ENCODE results near the gene HDDC2. TPM values are rescaled to one million over a fixed set of nuclear protein-coding genes. Genes with fewer than 3 reads are reported as not detected.

Gene HDDC2
- total and polyA plus RNA-seq, 9 of the 15 experiments (the other 6 are each of a cell fraction or from before 2014, with no cell fraction given): 194 to 632 (median 294) TPM

GRCh38 chr6:125346201-125346925, 44.6 kb upstream of the HDDC2 start:
- H3K9me1 ChIP-seq (ENCODE audit: control insufficient read depth, insufficient read depth, low read length): no peaks in the 10 kb centered on the region
- no TSS peak for BruUV-seq (replicated peaks)
- peak; percentile 50 for ATAC-seq
- H3K79me2 ChIP-seq (ENCODE audit: control insufficient read depth, insufficient read depth, low read length): no peaks in the 10 kb centered on the region
- POLR2A ChIA-PET: interaction anchor here (1.3 kb wide), 1 partner anchor 10 kb away, joined by 5 read pairs; no protein-coding TSS in a partner anchor
- CTCF ChIA-PET (ENCODE audit: low intra/inter-chr PET ratio): no interaction called here
- no peak overlapping the region for H3K4me2 ChIP-seq (ENCODE audit: insufficient read depth, low read length)
- FAIRE-seq: no peak
- H3K27ac ChIP-seq (ENCODE audit: extremely low read depth, low read depth, low read length): no peak overlapping the region
- intact Hi-C loops (cut with micrococcal nuclease): no loop called here
- H3K9ac ChIP-seq (ENCODE audit: insufficient read depth in 1 of 2, low read depth in 2 of 2, low read length in 2 of 2): no peak overlapping the region
- WGBS (ENCODE audit: insufficient coverage, low coverage, missing lambda C conversion rate): 2% methylated on average over 10 of the region's 11 CpGs
- TF ChIP-seq ZHX1 (conservative IDR thresholded peaks at IDR 0.05; ENCODE audit: low read length) (no peak), CBX2 (IDR thresholded peaks at IDR 0.05; ENCODE audit: insufficient read depth, low read length, poor library complexity, severe bottlenecking) (peak; percentile 77)
- peaks cover 8 to 18% of the 10 kb centered on the region in 2 experiments for H3K27me3 ChIP-seq (ENCODE audit: control insufficient read depth in 2 of 2, insufficient read depth in 2 of 2, low read length in 2 of 2)
- H3K36me3 ChIP-seq (ENCODE audit: control insufficient read depth, insufficient read depth, low read length): no peaks in the 10 kb centered on the region
- no peaks in the 10 kb centered on the region for H3K9me3 ChIP-seq (replicated peaks; ENCODE audit: control insufficient read depth, insufficient read depth, low read depth, low read length)
- H3K4me3 ChIP-seq: no peak overlapping the region
- DNase-seq (ENCODE audit: extremely low read depth in 1 of 4, low spot score in 3 of 4): no peak
- in situ Hi-C loops (cut with MboI): no loop called here
- no peak overlapping the region for H2AFZ ChIP-seq (ENCODE audit: low read depth, low read length)
- no peaks in the 10 kb centered on the region for H3K4me1 ChIP-seq (replicated peaks in 1 of 2; ENCODE audit: control insufficient read depth in 2 of 2, insufficient read depth in 2 of 2, low read length in 2 of 2)
- H4K20me1 ChIP-seq (replicated peaks; ENCODE audit: control insufficient read depth, insufficient read depth, low read length): no peaks in the 10 kb centered on the region
